PC-3 (cell line): ENCODE measurements around the gene HMGXB4. TPM values are rescaled to one million over a fixed set of nuclear protein-coding genes. Genes with fewer than 3 reads are reported as not detected.

Experiments used
- ATAC-seq: fragments of 200-7000 bp; cut with Tn5 transposase; 2 replicates; pipeline ENCODE4 v1.9.1; 2020; ENCODE audit warnings: mild to moderate bottlenecking, moderate library complexity
- BruUV-seq: library from RNA; stranded (reverse); fragments of 400-500 nt; replicated peaks from 2 replicates; lab custom pipeline; 2021; lab: Mats Ljungman, UMichigan
- CTCF ChIA-PET: fragments of 300-600 bp; sonication (Branson Sonifier 250); formaldehyde crosslinking; loops from one replicate; lab custom pipeline; 2022; ENCODE audit warnings: antibody characterized with exemption; lab: Charles Lee
- POLR2A ChIA-PET: fragments of 300-600 bp; sonication (Branson Sonifier 250); formaldehyde crosslinking; loops from one replicate; lab custom pipeline; 2022; ENCODE audit warnings: antibody characterized with exemption; ENCODE audit not compliant: unreplicated experiment; lab: Charles Lee
- DNase-seq: peaks from one replicate; pipeline ENCODE4 v3.0.0-alpha.2; 2015
- H2AFZ ChIP-seq: fragments of 300-600 bp; sonication (generic); 2 replicates; pipeline ENCODE4 v1.6.0; 2016; ENCODE audit warnings: antibody characterized with exemption, low read length
- H3F3A ChIP-seq: fragments of 300-600 bp; sonication (generic); one replicate; pipeline ENCODE4 v1.6.0; 2017; ENCODE audit warnings: antibody characterized with exemption, low read length, control low read depth, mild to moderate bottlenecking; ENCODE audit not compliant: unreplicated experiment
- H3K27ac ChIP-seq: fragments of 300-600 bp; sonication (generic); 2 replicates; pipeline ENCODE4 v1.5.1; 2016; ENCODE audit warnings: mild to moderate bottlenecking, low read length
- H3K27me3 ChIP-seq: fragments of 300-600 bp; sonication (generic); 2 replicates; pipeline ENCODE4 v1.6.1; 2016; ENCODE audit warnings: low read length, mixed read lengths
- H3K36me3 ChIP-seq: fragments of 300-600 bp; sonication (generic); 2 replicates; pipeline ENCODE4 v1.6.1; 2016; ENCODE audit warnings: low read depth, mixed run types, low read length, mixed read lengths
- H3K4me1 ChIP-seq: fragments of 300-600 bp; sonication (generic); 2 replicates; pipeline ENCODE4 v1.5.1; 2016; ENCODE audit warnings: low read length; ENCODE audit not compliant: insufficient read depth
- H3K4me2 ChIP-seq: fragments of 300-600 bp; sonication (generic); 2 replicates; pipeline ENCODE4 v1.6.0; 2016; ENCODE audit warnings: low read length
- H3K4me3 ChIP-seq: fragments of 300-600 bp; sonication (generic); 2 replicates; pipeline ENCODE4 v1.5.1; 2016; ENCODE audit warnings: mild to moderate bottlenecking, low read length, mixed read lengths
- H3K79me2 ChIP-seq: fragments of 300-600 bp; sonication (generic); 2 replicates; pipeline ENCODE4 v1.6.1; 2017; ENCODE audit warnings: low read length, mixed read lengths
- H3K9ac ChIP-seq: fragments of 300-600 bp; sonication (generic); 2 replicates; pipeline ENCODE4 v1.6.0; 2016; ENCODE audit warnings: mild to moderate bottlenecking, low read length
- H3K9me2 ChIP-seq: fragments of 300-600 bp; sonication (generic); replicated peaks from 2 replicates; pipeline ENCODE4 v1.6.1; 2016; ENCODE audit warnings: mixed run types, low read length, mixed read lengths
- H3K9me3 ChIP-seq: fragments of 300-600 bp; sonication (generic); 2 replicates; pipeline ENCODE4 v1.6.1; 2016; ENCODE audit warnings: low read length, mixed read lengths
- H4K20me1 ChIP-seq: fragments of 300-600 bp; sonication (generic); 2 replicates; pipeline ENCODE4 v1.6.1; 2016; ENCODE audit warnings: low read length, mixed read lengths
- EZH2 ChIP-seq: fragments of 300-600 bp; sonication (generic); IDR thresholded peaks from one replicate; pipeline ENCODE4 v1.6.1; 2017; ENCODE audit warnings: antibody characterized with exemption, mild to moderate bottlenecking, low read length; ENCODE audit not compliant: unreplicated experiment
- EZH2phosphoT487 ChIP-seq: fragments of 300-600 bp; sonication (generic); IDR thresholded peaks from 2 replicates; pipeline ENCODE4 v1.6.1; 2018; ENCODE audit warnings: mild to moderate bottlenecking, antibody characterized with exemption, low read length, borderline replicate concordance
- intact Hi-C: fragments of 100-400 bp; cut with micrococcal nuclease; formaldehyde crosslinking; loops from 2 replicates; pipeline ENCODE4 v1.9.0; 2023
- total RNA-seq: library from RNA; depleted of rRNA; stranded (reverse); fragments of >200 nt; gene quantifications from 2 replicates; pipeline ENCODE4 v1.2.3, GENCODE V29; 2014
- TF ChIP-seq, protein P1 (sequence below): fragments of 300-600 bp; sonication (generic); conservative IDR thresholded peaks from 2 replicates; pipeline ENCODE4 v1.5.1; 2017; ENCODE audit warnings: antibody characterized with exemption, low read depth, mild to moderate bottlenecking, low read length

The HMGXB4 gene
- total RNA-seq, 1 experiment from 2014 or later = 12.9 TPM

DNA sequence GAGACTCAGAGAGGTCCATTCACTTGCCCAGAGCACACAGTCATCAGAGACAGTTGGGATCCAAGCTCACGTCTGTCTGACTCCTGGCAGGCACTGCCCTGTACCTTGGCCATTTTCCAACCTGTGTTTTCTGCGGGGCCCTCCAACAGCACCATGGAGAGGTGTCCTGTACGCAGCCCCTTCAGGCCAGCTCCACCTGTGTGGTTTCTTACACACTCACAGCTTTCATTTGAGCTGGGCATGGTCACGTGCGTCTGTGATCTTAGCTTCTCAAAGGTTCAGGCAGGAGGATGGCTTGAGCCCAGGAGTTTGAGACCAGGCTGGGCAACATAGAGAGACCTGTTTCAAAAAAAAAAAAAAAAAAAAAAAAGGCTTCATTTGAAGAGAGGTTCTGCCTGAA lies 66.8 kb downstream of the HMGXB4 start:
- Histone ChIP-seq H3K4me1 (no peaks in the 10 kb centered on the region), H2AFZ (no peak overlapping the region), H3K27ac (no peak overlapping the region), H3K9me3 (no peaks in the 10 kb centered on the region), H3K4me2 (no peak overlapping the region), H3F3A (no peaks in the 10 kb centered on the region), H3K9ac (no peak overlapping the region), H3K27me3 (no peaks in the 10 kb centered on the region), H3K36me3 (no peaks in the 10 kb centered on the region), H3K79me2 (no peaks in the 10 kb centered on the region), H4K20me1 (no peaks in the 10 kb centered on the region), H3K4me3 (no peak overlapping the region), H3K9me2 (no peaks in the 10 kb centered on the region)
- no TSS peak for BruUV-seq
- DNase-seq (no peak), ATAC-seq (no peak)
- ChIA-PET POLR2A (no interaction called here), CTCF (no interaction called here)
- no peak for TF ChIP-seq EZH2
- TF ChIP-seq, protein P1, sequence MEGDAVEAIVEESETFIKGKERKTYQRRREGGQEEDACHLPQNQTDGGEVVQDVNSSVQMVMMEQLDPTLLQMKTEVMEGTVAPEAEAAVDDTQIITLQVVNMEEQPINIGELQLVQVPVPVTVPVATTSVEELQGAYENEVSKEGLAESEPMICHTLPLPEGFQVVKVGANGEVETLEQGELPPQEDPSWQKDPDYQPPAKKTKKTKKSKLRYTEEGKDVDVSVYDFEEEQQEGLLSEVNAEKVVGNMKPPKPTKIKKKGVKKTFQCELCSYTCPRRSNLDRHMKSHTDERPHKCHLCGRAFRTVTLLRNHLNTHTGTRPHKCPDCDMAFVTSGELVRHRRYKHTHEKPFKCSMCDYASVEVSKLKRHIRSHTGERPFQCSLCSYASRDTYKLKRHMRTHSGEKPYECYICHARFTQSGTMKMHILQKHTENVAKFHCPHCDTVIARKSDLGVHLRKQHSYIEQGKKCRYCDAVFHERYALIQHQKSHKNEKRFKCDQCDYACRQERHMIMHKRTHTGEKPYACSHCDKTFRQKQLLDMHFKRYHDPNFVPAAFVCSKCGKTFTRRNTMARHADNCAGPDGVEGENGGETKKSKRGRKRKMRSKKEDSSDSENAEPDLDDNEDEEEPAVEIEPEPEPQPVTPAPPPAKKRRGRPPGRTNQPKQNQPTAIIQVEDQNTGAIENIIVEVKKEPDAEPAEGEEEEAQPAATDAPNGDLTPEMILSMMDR = no peak
- TF ChIP-seq EZH2phosphoT487 = no peak
- intact Hi-C loops = no loop called here

DNA sequence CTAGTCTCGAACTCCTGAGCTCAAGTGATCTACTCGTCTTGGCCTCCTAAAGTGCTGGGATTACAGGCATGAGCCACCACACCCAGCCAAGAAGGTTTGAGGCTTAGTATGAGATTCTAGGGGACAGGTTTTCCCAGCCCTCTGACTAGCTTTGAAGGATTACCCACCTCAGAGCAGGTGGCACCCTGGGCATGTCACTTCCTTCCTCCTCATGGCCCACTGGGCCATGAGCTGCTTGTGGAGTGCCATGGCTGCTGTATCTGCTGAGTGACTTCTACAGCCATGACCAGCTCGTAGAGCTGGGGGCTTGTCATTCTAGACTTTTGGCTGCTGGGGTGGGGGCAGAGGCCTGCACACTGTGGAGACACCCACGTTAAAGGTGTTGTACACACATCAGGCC lies 67.5 kb downstream of the HMGXB4 start:
- Histone ChIP-seq H3K9me2 (no peaks in the 10 kb centered on the region), H3K4me3 (no peak overlapping the region), H3K9ac (no peak overlapping the region), H3K27me3 (no peaks in the 10 kb centered on the region), H3F3A (no peaks in the 10 kb centered on the region), H4K20me1 (no peaks in the 10 kb centered on the region), H3K36me3 (no peaks in the 10 kb centered on the region), H3K4me1 (no peaks in the 10 kb centered on the region), H3K9me3 (no peaks in the 10 kb centered on the region), H2AFZ (no peak overlapping the region), H3K4me2 (no peak overlapping the region), H3K79me2 (no peaks in the 10 kb centered on the region), H3K27ac (no peak overlapping the region)
- ChIA-PET POLR2A (no interaction called here), CTCF (no interaction called here)
- intact Hi-C loops = no loop called here
- BruUV-seq = no TSS peak
- no peak for ATAC-seq
- no peak for DNase-seq
- TF ChIP-seq, protein P1 = no peak
- TF ChIP-seq EZH2 = no peak
- TF ChIP-seq EZH2phosphoT487 = no peak

DNA sequence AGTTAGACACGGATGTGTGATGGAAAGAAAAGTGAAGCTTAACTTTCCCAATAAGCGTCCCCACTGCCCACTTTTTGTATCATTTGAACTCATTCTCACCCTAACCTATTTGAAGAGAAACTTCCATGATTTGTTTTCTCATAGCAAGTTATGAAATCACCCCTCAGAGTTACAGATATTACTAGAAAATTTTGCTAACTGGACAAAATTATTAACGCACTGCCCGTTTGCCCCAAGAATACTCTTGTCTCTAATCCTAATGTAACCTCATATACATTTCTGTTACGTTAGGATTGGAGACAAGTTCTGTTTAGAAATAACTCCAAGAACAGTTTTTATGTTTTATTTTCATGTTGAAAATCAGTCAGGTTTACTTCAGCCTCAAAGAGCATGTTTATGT lies 67.9 kb downstream of the HMGXB4 start:
- Histone ChIP-seq H3K27me3 (no peaks in the 10 kb centered on the region), H3K9me3 (no peaks in the 10 kb centered on the region), H3K4me2 (no peak overlapping the region), H2AFZ (no peak overlapping the region), H3K79me2 (no peaks in the 10 kb centered on the region), H3K27ac (no peak overlapping the region), H3K9ac (no peak overlapping the region), H3K9me2 (no peaks in the 10 kb centered on the region), H3K4me3 (no peak overlapping the region), H3F3A (no peaks in the 10 kb centered on the region), H4K20me1 (no peaks in the 10 kb centered on the region), H3K36me3 (no peaks in the 10 kb centered on the region), H3K4me1 (no peaks in the 10 kb centered on the region)
- intact Hi-C loops = no loop called here
- CTCF ChIA-PET = no interaction called here
- ATAC-seq = no peak
- DNase-seq = no peak
- POLR2A ChIA-PET = no interaction called here
- TF ChIP-seq EZH2 (no peak), EZH2phosphoT487 (no peak)
- TF ChIP-seq, protein P1 = no peak
- BruUV-seq = no TSS peak
